Large intestine (tissue), 3 donors: ENCODE results near the gene RNLS. TPM values are rescaled to one million over a fixed set of nuclear protein-coding genes. Genes with fewer than 3 reads are reported as not detected.

Experiments used
- DNase-seq, 2 donors: peaks; one replicate each; pipeline versions ENCODE4 v3.0.0 to v3.0.0-alpha.2; 2013
- H3K27ac ChIP-seq: one replicate; pipeline ENCODE4 v1.5.1; 2013; ENCODE audit warnings: low read length
- H3K27me3 ChIP-seq: 2 replicates; pipeline ENCODE4 v1.6.1; 2013; ENCODE audit warnings: low read length; ENCODE audit not compliant: control insufficient read depth, insufficient read depth
- H3K36me3 ChIP-seq: 2 replicates; pipeline ENCODE4 v1.6.1; 2013; ENCODE audit warnings: low read length; ENCODE audit not compliant: control insufficient read depth, insufficient read depth
- H3K4me1 ChIP-seq: one replicate; pipeline ENCODE4 v1.6.1; 2013; ENCODE audit warnings: low read length; ENCODE audit not compliant: control insufficient read depth, insufficient read depth
- H3K4me3 ChIP-seq: one replicate; pipeline ENCODE4 v1.5.1; 2013; ENCODE audit warnings: low read length
- H3K9me3 ChIP-seq: one replicate; pipeline ENCODE4 v1.6.1; 2013; ENCODE audit warnings: mild to moderate bottlenecking, low read depth, low read length, moderate library complexity; ENCODE audit not compliant: control insufficient read depth
- WGBS: methylation state at CpG from one replicate; pipeline ENCODE4 v1.1.5; 2013; ENCODE audit warnings: low lambda C conversion rate; ENCODE audit not compliant: insufficient coverage; 5-methylcytosine and 5-hydroxymethylcytosine counted together
- polyA plus RNA-seq: library from polyadenylated mRNA; unstranded; fragments of 120-200 nt; gene quantifications from one replicate; pipeline ENCODE4 v1.2.1, GENCODE V29; 2013

Gene RNLS
- polyA plus RNA-seq, 1 donor: 19.5 TPM

DNA sequence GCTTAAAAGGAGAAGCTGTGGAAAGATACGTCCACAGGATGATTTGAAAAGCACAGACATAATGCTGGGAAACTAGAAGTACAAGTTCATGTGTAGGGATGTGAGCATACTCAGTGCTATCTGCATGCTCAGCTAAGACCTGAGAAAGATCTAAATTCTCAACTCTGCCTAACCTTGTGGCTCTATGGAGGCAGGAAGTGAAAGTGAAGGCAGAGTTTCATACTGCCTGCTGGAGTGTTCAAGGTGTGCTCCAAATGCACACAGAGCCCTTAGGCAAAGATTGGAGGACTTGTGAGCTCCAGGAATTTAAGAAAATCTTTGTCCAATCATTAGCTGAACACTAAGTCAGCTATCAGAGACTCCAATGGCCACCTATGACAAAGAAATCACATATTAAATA is 190.9 kb downstream of the RNLS start:
- DNase-seq: peak; percentile 9 to 30

GRCh38 chr10:88390041-88390440 is 193.1 kb downstream of the RNLS start:
- no peak for DNase-seq
- no peaks in the 10 kb centered on the region for H3K27me3 ChIP-seq
- H3K4me1 ChIP-seq: peaks cover 15% of the 10 kb centered on the region
- H3K4me3 ChIP-seq: no peak overlapping the region
- no peaks in the 10 kb centered on the region for H3K9me3 ChIP-seq
- no peaks in the 10 kb centered on the region for H3K36me3 ChIP-seq
- no peak overlapping the region for H3K27ac ChIP-seq
- WGBS: 100% methylated on average over 2 of the region's 4 CpGs

More for the DNA sequence above, 190.9 kb downstream of the RNLS start:
- 80% methylated on average over 1 of the region's 1 CpG for whole genome bisulfite sequencing
- Histone ChIP-seq H3K4me3 (no peak overlapping the region), H3K36me3 (no peaks in the 10 kb centered on the region), H3K9me3 (peaks cover 9% of the 10 kb centered on the region), H3K27me3 (no peaks in the 10 kb centered on the region), H3K27ac (no peak overlapping the region), H3K4me1 (peaks cover 10% of the 10 kb centered on the region)

- Histone ChIP-seq H3K4me3 (no peak overlapping the region), H3K9me3 (no peaks in the 10 kb centered on the region), H3K27ac (no peak overlapping the region), H3K36me3 (no peaks in the 10 kb centered on the region), H3K4me1 (peaks cover 21% of the 10 kb centered on the region), H3K27me3 (no peaks in the 10 kb centered on the region)
- WGBS: no CpG with 5 or more reads among the region's 3 CpGs
- peak; percentile 15 to 43 for DNase-seq
These were observed 193.7 kb downstream of the RNLS start for GRCh38 chr10:88389456-88389855.

GRCh38 chr10:88388324-88388723 is 194.8 kb downstream of the RNLS start:
- peaks cover 25% of the 10 kb centered on the region for H3K4me1 ChIP-seq
- no peak for DNase-seq
- no peak overlapping the region for H3K4me3 ChIP-seq
- H3K36me3 ChIP-seq: no peaks in the 10 kb centered on the region
- no peaks in the 10 kb centered on the region for H3K9me3 ChIP-seq
- no peak overlapping the region for H3K27ac ChIP-seq
- H3K27me3 ChIP-seq: no peaks in the 10 kb centered on the region

GRCh38 chr10:88386821-88387773 is 196.0 kb downstream of the RNLS start:
- WGBS: 0% methylated on average over 2 of the region's 6 CpGs
- H3K27ac ChIP-seq: peak overlapping the region; percentile 90
- peak; percentile 73 to 83 for DNase-seq
- H3K27me3 ChIP-seq: no peaks in the 10 kb centered on the region
- H3K36me3 ChIP-seq: no peaks in the 10 kb centered on the region
- peak overlapping the region; percentile 23 for H3K4me3 ChIP-seq
- H3K4me1 ChIP-seq: peaks cover 25% of the 10 kb centered on the region
- H3K9me3 ChIP-seq: no peaks in the 10 kb centered on the region

- H3K27me3 ChIP-seq: no peaks in the 10 kb centered on the region
- peaks cover 25% of the 10 kb centered on the region for H3K4me1 ChIP-seq
- WGBS: no CpG with 5 or more reads among the region's 3 CpGs
- H3K9me3 ChIP-seq: no peaks in the 10 kb centered on the region
- peak overlapping the region; percentile 8 for H3K4me3 ChIP-seq
- peak; percentile 54 to 82 for DNase-seq
- H3K27ac ChIP-seq: peak overlapping the region; percentile 90
- no peaks in the 10 kb centered on the region for H3K36me3 ChIP-seq
These were observed 196.8 kb downstream of the RNLS start for GRCh38 chr10:88386204-88386788.

DNA sequence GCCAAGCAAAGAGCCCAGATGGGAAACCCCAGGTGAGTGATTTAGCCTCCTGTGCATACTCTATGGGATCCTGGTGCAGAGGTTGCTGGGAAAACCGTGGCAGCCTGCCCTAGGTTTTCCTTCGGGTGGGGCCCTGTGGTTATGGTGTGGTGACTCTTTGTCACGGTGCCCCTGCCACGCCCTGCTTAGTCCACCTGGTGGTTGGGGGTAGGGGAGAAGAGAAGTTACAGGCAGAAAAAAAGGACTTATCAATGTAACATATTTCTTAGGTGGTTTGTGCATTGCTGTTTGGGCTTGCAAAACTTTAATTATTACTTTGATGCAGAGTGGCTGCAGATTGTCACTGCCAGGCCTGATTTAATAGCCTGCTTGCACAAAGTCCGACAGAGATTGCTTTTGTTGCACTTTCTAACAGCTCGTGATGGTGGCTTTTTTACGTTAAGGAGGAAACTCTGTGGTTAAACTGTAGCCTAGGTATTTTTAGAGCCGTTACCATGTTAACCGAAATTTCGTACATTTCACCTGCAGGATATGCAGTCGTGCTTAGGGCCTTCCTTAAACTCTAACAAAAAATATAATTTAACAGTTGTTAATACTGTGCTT is 197.4 kb downstream of the RNLS start:
- Histone ChIP-seq H3K27me3 (no peaks in the 10 kb centered on the region), H3K4me1 (peaks cover 25% of the 10 kb centered on the region), H3K9me3 (no peaks in the 10 kb centered on the region), H3K27ac (peak overlapping the region; percentile 90), H3K36me3 (no peaks in the 10 kb centered on the region), H3K4me3 (no peak overlapping the region)
- WGBS: no CpG with 5 or more reads among the region's 11 CpGs
- DNase-seq: peak; percentile 92 to 97

DNA sequence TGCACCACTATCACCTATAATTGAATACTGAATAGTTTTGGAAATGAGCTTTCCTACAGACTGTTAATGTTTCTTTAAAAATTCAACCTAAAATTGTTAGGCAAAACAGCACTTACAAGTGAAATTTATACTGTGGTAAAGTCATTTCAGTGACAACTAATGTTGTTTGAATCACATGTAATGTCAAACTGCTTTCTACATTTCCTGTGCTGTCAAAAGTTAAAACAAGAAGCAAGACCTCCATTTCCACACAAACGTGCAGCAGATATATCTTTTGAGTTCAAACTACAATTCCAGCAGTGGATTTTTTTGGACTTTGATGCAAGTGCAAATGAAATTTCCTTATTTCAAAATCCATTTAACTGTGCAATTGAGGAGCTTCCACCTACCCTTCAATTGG is 199.8 kb downstream of the RNLS start:
- Histone ChIP-seq H3K4me3 (no peak overlapping the region), H3K4me1 (peaks cover 28% of the 10 kb centered on the region), H3K27me3 (no peaks in the 10 kb centered on the region), H3K27ac (no peak overlapping the region), H3K36me3 (no peaks in the 10 kb centered on the region), H3K9me3 (no peaks in the 10 kb centered on the region)
- DNase-seq: peak; percentile 11 to 34
- WGBS: 0% methylated on average over 1 of the region's 1 CpG

DNA sequence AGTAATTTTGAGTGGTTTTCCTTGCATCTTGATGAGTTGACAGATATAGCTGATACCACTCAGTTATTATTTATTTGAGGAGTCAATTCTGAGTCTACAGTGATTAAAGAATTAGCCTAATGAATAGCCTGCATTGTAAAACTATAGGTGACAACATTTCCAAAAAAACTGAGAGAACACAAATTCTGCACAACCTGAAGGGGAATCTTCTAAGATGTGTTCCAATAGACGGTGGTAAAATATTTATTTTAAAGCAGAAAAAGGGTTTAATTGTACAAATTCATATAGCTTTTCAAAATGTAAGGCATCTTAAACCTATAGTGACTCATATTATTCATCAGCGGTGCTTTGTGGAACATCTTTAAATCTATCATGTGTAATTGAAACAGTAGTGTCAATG is 200.4 kb downstream of the RNLS start:
- Histone ChIP-seq H3K27ac (no peak overlapping the region), H3K4me1 (peaks cover 25% of the 10 kb centered on the region), H3K4me3 (no peak overlapping the region), H3K9me3 (no peaks in the 10 kb centered on the region), H3K36me3 (no peaks in the 10 kb centered on the region), H3K27me3 (no peaks in the 10 kb centered on the region)
- 100% methylated on average over 2 of the region's 2 CpGs for WGBS
- no peak for DNase-seq

DNA sequence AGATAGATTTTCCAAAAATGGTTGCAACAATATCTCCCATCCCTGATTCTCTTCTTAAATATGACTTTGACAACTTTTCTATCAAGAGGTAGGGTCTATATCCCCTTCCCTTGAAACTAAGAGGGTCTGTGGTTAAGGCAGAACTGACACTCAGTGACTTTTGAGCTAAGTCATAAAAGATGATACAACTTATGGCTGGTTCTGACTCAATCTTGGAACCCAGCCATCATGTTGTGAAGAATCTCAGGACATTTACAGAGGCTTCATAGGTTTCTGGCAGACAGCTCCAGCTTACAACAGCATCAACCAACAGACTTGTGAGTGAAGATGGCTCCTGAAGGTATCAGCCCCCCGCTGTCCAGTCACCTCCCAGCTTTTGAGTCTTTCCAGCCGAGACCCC is 203.5 kb downstream of the RNLS start:
- Histone ChIP-seq H3K36me3 (no peaks in the 10 kb centered on the region), H3K4me3 (no peak overlapping the region), H3K9me3 (no peaks in the 10 kb centered on the region), H3K27me3 (no peaks in the 10 kb centered on the region), H3K4me1 (peaks cover 11% of the 10 kb centered on the region), H3K27ac (peak overlapping the region; percentile 50)
- peak; percentile 40 to 79 for DNase-seq
- WGBS: no CpG with 5 or more reads among the region's 2 CpGs
